Right hindlimb (tissue), 1 donor: ENCODE measurements around the gene SMIM5.
"Not testable (repeated sequence)": the region's sequence is repeated elsewhere in the genome, so short reads cannot be mapped to it uniquely, and the experiment has no call there.

Experiments used
- DNase-seq: peaks from one replicate; pipeline ENCODE4 v3.0.0-alpha.2; 2018

Gene SMIM5

GRCh38 chr17:75632863-75633485 lies at the start of gene SMIM5:
Gene SMIM5, plus strand, starts transcription at chr17:75633434. Its CDS starts 6,768 bp downstream, at chr17:75640202.
- peak; percentile 91 for DNase-seq

- no peak for DNase-seq
Measured at GRCh38 chr17:75584849-75585175, 48.4 kb upstream of the SMIM5 start.

GRCh38 chr17:75587675-75588595 lies 45.3 kb upstream of the SMIM5 start, which contains the start of gene MYO15B:
Gene MYO15B, plus strand, starts transcription at chr17:75587800. Its CDS starts 258 bp downstream, at chr17:75588058.
- DNase-seq = peak; percentile 80

- DNase-seq = no peak
Measured at GRCh38 chr17:75588596-75589011, 44.6 kb upstream of the SMIM5 start.

GRCh38 chr17:75589012-75589918 lies 44.0 kb upstream of the SMIM5 start:
- peak; percentile 96 for DNase-seq

- DNase-seq = no peak
Measured at GRCh38 chr17:75589919-75590303, 43.3 kb upstream of the SMIM5 start.

GRCh38 chr17:75590314-75590761 lies 42.9 kb upstream of the SMIM5 start:
- no peak for DNase-seq

- no peak for DNase-seq
Measured at GRCh38 chr17:75590849-75591721, 42.1 kb upstream of the SMIM5 start.

- DNase-seq = no peak
Measured at GRCh38 chr17:75591722-75592302, 41.4 kb upstream of the SMIM5 start.

- no peak for DNase-seq
Measured at GRCh38 chr17:75592348-75593020, 40.8 kb upstream of the SMIM5 start.

- DNase-seq = not testable (repeated sequence)
Measured at GRCh38 chr17:75593430-75593829, 39.8 kb upstream of the SMIM5 start.

- DNase-seq = no peak
Measured at GRCh38 chr17:75594499-75595283, 38.5 kb upstream of the SMIM5 start.

- DNase-seq = no peak
Measured at GRCh38 chr17:75595284-75595919, 37.8 kb upstream of the SMIM5 start.

GRCh38 chr17:75595920-75596313 lies 37.3 kb upstream of the SMIM5 start:
- DNase-seq = no peak

- DNase-seq = no peak
Measured at GRCh38 chr17:75596320-75597087, 36.7 kb upstream of the SMIM5 start.

GRCh38 chr17:75601057-75601987 lies 31.9 kb upstream of the SMIM5 start:
- DNase-seq = no peak

GRCh38 chr17:75602644-75603043 lies 30.6 kb upstream of the SMIM5 start:
- DNase-seq = no peak

- DNase-seq = no peak
Measured at GRCh38 chr17:75603123-75603522, 30.1 kb upstream of the SMIM5 start.
